H1 (cell line): ENCODE measurements around the gene KCNK15. TPM values are rescaled to one million over a fixed set of nuclear protein-coding genes. Genes with fewer than 3 reads are reported as not detected.
A peak's percentile ranks its signal among the peaks of the same experiment; 100 is the strongest.

Source experiments
- CHD1 ChIP-seq: IDR thresholded peaks from 2 replicates; pipeline ENCODE4 v1.6.1; 2012; ENCODE audit warnings: low read depth, low read length, improper control_type of control experiment
- NANOG ChIP-seq: IDR thresholded peaks from 2 replicates; pipeline ENCODE4 v1.6.1; 2011; ENCODE audit warnings: low read length, low read depth, mild to moderate bottlenecking, inconsistent platforms; ENCODE audit not compliant: insufficient read depth, poor library complexity, severe bottlenecking
- SIN3A ChIP-seq, 2 experiments: IDR thresholded peaks in 1 of 2; conservative IDR thresholded peaks in 1 of 2; 2 replicates each; pipeline ENCODE4 v1.6.1; 2011 to 2012; ENCODE audit warnings: low read length in 2 of 2, improper control_type of control experiment in 1 of 2, low read depth in 1 of 2, mild to moderate bottlenecking in 1 of 2
- polyA plus RNA-seq, 7 experiments: library from polyadenylated mRNA; depleted of rRNA in 3 of 7; stranded (reverse) in 5 of 7; unstranded in 2 of 7; fragments of >200 nt in 5 of 7; fragments of 200-250 nt in 2 of 7; gene quantifications; 1 replicate in 5 of 7; 2 replicates in 1 of 7; 4 replicates in 1 of 7; pipeline versions ENCODE4 v1.2.1 to v1.2.3, GENCODE V29; 2011 to 2013; ENCODE audit warnings: missing spikeins in 2 of 7, mixed read lengths in 2 of 7
- total RNA-seq: library from RNA; stranded (reverse); fragmentation: NEBNext Ultra II Directional; extraction: Animal tissue kit (Norgen Biotek cat#: 25700); gene quantifications from 2 replicates; pipeline ENCODE4 v1.2.1, GENCODE V29; 2021

Gene KCNK15
- total and polyA plus RNA-seq, 2 of the 8 experiments (the other 6 are each of a cell fraction or from before 2014, with no cell fraction given): 0.24 to 0.33 TPM

- TF ChIP-seq CHD1 (no peak), SIN3A (conservative IDR thresholded peaks at IDR 0.05 in 1 of 2, IDR thresholded peaks at IDR 0.05 in 1 of 2; ENCODE audit: low read depth in 1 of 2, low read length in 2 of 2) (peak in 1 of 2 experiments; percentile 62; a peak in 1 of 4 replicates), NANOG (no peak)
Observed at GRCh38 chr20:44780226-44780625, 34.6 kb downstream of the KCNK15 start (continued).
